PFSK-1 (cell line): ENCODE measurements around the gene GPR32.

Source experiments
- POLR2AphosphoS5 ChIP-seq: IDR thresholded peaks from 2 replicates; pipeline ENCODE4 v1.6.1; 2012; ENCODE audit warnings: low read depth, mild to moderate bottlenecking, control low read depth, low read length, moderate library complexity
- TF ChIP-seq, protein P1 (sequence below), 2 experiments: IDR thresholded peaks; 2 replicates each; pipeline versions ENCODE4 v1.6.1 to v1.8.0; 2011 to 2012; ENCODE audit warnings: low read depth in 2 of 2, low read length in 2 of 2, control low read depth in 1 of 2, inconsistent platforms in 1 of 2, mild to moderate bottlenecking in 1 of 2, moderate library complexity in 1 of 2; ENCODE audit not compliant: insufficient read depth in 1 of 2

GRCh38 chr19:50812474-50812873 lies 42.2 kb downstream of the GPR32 start:
- TF ChIP-seq POLR2AphosphoS5: no peak
- TF ChIP-seq, protein P1, sequence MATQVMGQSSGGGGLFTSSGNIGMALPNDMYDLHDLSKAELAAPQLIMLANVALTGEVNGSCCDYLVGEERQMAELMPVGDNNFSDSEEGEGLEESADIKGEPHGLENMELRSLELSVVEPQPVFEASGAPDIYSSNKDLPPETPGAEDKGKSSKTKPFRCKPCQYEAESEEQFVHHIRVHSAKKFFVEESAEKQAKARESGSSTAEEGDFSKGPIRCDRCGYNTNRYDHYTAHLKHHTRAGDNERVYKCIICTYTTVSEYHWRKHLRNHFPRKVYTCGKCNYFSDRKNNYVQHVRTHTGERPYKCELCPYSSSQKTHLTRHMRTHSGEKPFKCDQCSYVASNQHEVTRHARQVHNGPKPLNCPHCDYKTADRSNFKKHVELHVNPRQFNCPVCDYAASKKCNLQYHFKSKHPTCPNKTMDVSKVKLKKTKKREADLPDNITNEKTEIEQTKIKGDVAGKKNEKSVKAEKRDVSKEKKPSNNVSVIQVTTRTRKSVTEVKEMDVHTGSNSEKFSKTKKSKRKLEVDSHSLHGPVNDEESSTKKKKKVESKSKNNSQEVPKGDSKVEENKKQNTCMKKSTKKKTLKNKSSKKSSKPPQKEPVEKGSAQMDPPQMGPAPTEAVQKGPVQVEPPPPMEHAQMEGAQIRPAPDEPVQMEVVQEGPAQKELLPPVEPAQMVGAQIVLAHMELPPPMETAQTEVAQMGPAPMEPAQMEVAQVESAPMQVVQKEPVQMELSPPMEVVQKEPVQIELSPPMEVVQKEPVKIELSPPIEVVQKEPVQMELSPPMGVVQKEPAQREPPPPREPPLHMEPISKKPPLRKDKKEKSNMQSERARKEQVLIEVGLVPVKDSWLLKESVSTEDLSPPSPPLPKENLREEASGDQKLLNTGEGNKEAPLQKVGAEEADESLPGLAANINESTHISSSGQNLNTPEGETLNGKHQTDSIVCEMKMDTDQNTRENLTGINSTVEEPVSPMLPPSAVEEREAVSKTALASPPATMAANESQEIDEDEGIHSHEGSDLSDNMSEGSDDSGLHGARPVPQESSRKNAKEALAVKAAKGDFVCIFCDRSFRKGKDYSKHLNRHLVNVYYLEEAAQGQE (IDR thresholded peaks at IDR 0.05; ENCODE audit: insufficient read depth in 1 of 2, low read depth in 2 of 2, low read length in 2 of 2): no peak
